Neutrophil (primary cell): Measurements from ENCODE around the gene SLC11A2.
A peak's percentile ranks its signal among the peaks of the same experiment; 100 is the strongest.

ENCODE experiments used
- H3K27ac ChIP-seq: fragments of 200-600 bp; sonication (generic); 2 replicates; pipeline ENCODE4 v1.5.1; 2016; ENCODE audit warnings: mild to moderate bottlenecking, moderate library complexity
- H3K27me3 ChIP-seq: fragments of 200-600 bp; sonication (generic); 2 replicates; pipeline ENCODE4 v1.6.0; 2016; ENCODE audit warnings: mild to moderate bottlenecking
- H3K36me3 ChIP-seq: fragments of 200-600 bp; sonication (generic); 2 replicates; pipeline ENCODE4 v1.5.1; 2017
- H3K4me1 ChIP-seq, 2 experiments: fragments of 200-600 bp in 1 of 2; sonication (generic) in 1 of 2; 1 replicate in 1 of 2; 2 replicates in 1 of 2; pipeline versions ENCODE4 v1.5.1 to v1.6.1; 2013 to 2016; ENCODE audit warnings: low read depth in 1 of 2, low read length in 1 of 2, mild to moderate bottlenecking in 1 of 2, moderate library complexity in 1 of 2; ENCODE audit not compliant: control insufficient read depth in 1 of 2, insufficient read depth in 1 of 2
- H3K4me3 ChIP-seq, 2 experiments: fragments of 200-600 bp in 1 of 2; sonication (generic) in 1 of 2; 1 replicate in 1 of 2; 2 replicates in 1 of 2; pipeline ENCODE4 v1.5.1; 2013 to 2016; ENCODE audit warnings: low read depth in 1 of 2, low read length in 1 of 2, mild to moderate bottlenecking in 1 of 2, moderate library complexity in 1 of 2
- H3K9me3 ChIP-seq: fragments of 200-600 bp; sonication (generic); 2 replicates; pipeline ENCODE4 v1.5.1; 2016
- CTCF ChIP-seq: fragments of 200-600 bp; sonication (generic); IDR thresholded peaks from 2 replicates; pipeline ENCODE4 v1.5.1; 2016; ENCODE audit warnings: antibody characterized with exemption

The SLC11A2 gene

DNA sequence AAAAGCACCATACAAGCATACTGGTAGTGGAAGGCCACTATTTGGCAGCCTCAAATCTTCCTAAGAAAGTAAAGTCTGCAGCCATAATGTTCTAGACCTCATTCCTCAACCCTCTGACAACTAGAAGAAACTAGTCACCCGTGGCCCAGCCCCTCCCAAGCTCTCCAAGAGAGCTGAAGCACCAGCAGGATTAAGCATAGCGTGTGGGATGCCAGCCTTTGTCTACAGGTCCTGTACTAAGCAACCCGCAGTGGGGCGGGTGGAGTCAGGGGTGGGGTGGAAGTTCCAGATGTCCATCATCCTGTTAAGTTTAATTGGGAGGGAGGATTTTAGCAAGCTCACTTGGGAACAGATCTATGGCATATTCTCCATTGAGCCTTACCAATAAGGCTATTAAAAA is 14.2 kb downstream of the SLC11A2 start:
- Histone ChIP-seq H3K27me3 (no peaks in the 10 kb centered on the region), H3K9me3 (no peaks in the 10 kb centered on the region), H3K27ac (no peak overlapping the region), H3K36me3 (peaks cover 8% of the 10 kb centered on the region), H3K4me3 (no peak overlapping the region), H3K4me1 (peaks cover 6 to 8% of the 10 kb centered on the region in 2 experiments)
- TF ChIP-seq CTCF, result no peak

- H3K27me3 ChIP-seq, result no peaks in the 10 kb centered on the region
- peaks cover 6 to 8% of the 10 kb centered on the region in 2 experiments for H3K4me1 ChIP-seq
- TF ChIP-seq CTCF, result no peak
- H3K9me3 ChIP-seq, result no peaks in the 10 kb centered on the region
- H3K4me3 ChIP-seq, result no peak overlapping the region
- peak overlapping the region; percentile 26 for H3K27ac ChIP-seq
- H3K36me3 ChIP-seq, result peaks cover 20% of the 10 kb centered on the region
Observed at GRCh38 chr12:51009056-51009440, 17.1 kb downstream of the SLC11A2 start.

- TF ChIP-seq CTCF, result no peak
- no peaks in the 10 kb centered on the region for H3K9me3 ChIP-seq
- H3K4me3 ChIP-seq, result no peak overlapping the region
- peak overlapping the region; percentile 26 for H3K27ac ChIP-seq
- peaks cover 6 to 8% of the 10 kb centered on the region in 2 experiments for H3K4me1 ChIP-seq
- peaks cover 20% of the 10 kb centered on the region for H3K36me3 ChIP-seq
- H3K27me3 ChIP-seq, result no peaks in the 10 kb centered on the region
Observed at GRCh38 chr12:51008329-51009055, 17.7 kb downstream of the SLC11A2 start.

DNA sequence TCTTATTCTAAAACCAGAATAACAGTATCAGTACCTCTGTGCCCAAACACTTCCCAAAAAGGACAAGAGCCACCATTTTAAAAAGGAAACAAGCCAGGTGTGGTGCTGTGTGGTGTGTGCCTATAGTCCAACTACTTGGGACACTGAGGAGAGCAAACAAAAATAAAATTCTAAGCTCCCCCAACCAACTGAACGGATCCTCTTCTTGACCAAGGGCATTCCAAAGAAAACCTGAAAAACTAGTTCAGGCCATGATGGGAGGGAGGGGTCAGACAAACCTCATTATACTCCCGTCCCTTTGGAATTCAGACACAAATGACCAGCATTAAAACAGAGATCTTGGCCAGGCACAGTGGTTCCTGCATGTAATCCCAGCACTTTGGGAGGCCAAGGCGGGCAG is 20.5 kb downstream of the SLC11A2 start:
- H3K27me3 ChIP-seq, result no peaks in the 10 kb centered on the region
- peaks cover 6 to 8% of the 10 kb centered on the region in 2 experiments for H3K4me1 ChIP-seq
- H3K27ac ChIP-seq, result no peak overlapping the region
- no peak overlapping the region for H3K4me3 ChIP-seq
- no peak for TF ChIP-seq CTCF
- no peaks in the 10 kb centered on the region for H3K9me3 ChIP-seq
- peaks cover 20% of the 10 kb centered on the region for H3K36me3 ChIP-seq

GRCh38 chr12:51005030-51005429 is 21.2 kb downstream of the SLC11A2 start:
- Histone ChIP-seq H3K27ac (no peak overlapping the region), H3K4me1 (peaks cover 6 to 8% of the 10 kb centered on the region in 2 experiments), H3K27me3 (no peaks in the 10 kb centered on the region), H3K9me3 (no peaks in the 10 kb centered on the region), H3K4me3 (no peak overlapping the region), H3K36me3 (peaks cover 20% of the 10 kb centered on the region)
- no peak for TF ChIP-seq CTCF
